Measurements from ENCODE around the gene STK32B.

The STK32B gene

DNA sequence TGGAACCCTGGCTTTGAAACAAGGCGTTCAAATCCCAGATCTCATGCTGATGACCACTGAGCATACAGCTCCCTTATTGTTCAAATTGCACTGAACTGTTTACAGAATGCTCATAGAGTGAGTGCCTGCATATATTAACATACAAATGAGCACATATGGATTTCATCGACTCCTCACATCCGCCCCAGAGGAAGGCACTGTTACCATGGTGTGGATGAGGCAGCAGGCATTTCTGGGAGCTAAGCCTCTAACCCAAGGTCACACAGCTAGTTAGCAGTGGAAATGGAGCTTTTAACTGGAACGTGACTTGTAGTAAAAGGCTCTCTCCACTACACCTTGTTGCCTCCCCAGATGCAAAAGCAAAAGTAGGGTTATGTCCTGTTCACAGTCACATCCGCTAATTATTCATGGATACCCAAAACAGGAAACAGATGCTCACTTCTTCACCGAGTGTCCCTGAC is 289.7 kb downstream of the STK32B start:
- no peaks in the 10 kb centered on the region for H4K20me1 ChIP-seq (ENCODE audit: insufficient read depth, low read length, poor library complexity, severe bottlenecking)
- H3K36me3 ChIP-seq (ENCODE audit: insufficient read depth, low read length) = no peaks in the 10 kb centered on the region
- H3K9me2 ChIP-seq (replicated peaks; ENCODE audit: low read depth, low read length) = no peaks in the 10 kb centered on the region
- H3K9ac ChIP-seq (ENCODE audit: low read depth, low read length, poor library complexity, severe bottlenecking) = no peak overlapping the region
- no peak overlapping the region for H2AFZ ChIP-seq (ENCODE audit: low read length)
- no peaks in the 10 kb centered on the region for H3K79me2 ChIP-seq (ENCODE audit: insufficient read depth, low read length)
- H3K9me3 ChIP-seq (ENCODE audit: insufficient read depth, low read depth, low read length) = peaks cover 4% of the 10 kb centered on the region; the same call in 1 of the 2 replicates
- TF ChIP-seq, protein P1, sequence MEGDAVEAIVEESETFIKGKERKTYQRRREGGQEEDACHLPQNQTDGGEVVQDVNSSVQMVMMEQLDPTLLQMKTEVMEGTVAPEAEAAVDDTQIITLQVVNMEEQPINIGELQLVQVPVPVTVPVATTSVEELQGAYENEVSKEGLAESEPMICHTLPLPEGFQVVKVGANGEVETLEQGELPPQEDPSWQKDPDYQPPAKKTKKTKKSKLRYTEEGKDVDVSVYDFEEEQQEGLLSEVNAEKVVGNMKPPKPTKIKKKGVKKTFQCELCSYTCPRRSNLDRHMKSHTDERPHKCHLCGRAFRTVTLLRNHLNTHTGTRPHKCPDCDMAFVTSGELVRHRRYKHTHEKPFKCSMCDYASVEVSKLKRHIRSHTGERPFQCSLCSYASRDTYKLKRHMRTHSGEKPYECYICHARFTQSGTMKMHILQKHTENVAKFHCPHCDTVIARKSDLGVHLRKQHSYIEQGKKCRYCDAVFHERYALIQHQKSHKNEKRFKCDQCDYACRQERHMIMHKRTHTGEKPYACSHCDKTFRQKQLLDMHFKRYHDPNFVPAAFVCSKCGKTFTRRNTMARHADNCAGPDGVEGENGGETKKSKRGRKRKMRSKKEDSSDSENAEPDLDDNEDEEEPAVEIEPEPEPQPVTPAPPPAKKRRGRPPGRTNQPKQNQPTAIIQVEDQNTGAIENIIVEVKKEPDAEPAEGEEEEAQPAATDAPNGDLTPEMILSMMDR (conservative IDR thresholded peaks at IDR 0.05; ENCODE audit: low read length) = no peak
- no peak for TF ChIP-seq EZH2phosphoT487 (IDR thresholded peaks at IDR 0.05; ENCODE audit: borderline replicate concordance)
- no peaks in the 10 kb centered on the region for H3F3A ChIP-seq (ENCODE audit: low read depth)
- no peak overlapping the region for H3K4me2 ChIP-seq (ENCODE audit: low read depth, low read length, poor library complexity, severe bottlenecking)
- no peak overlapping the region for H3K4me3 ChIP-seq (ENCODE audit: low read length, poor library complexity, severe bottlenecking)
- no peaks in the 10 kb centered on the region for H3K27me3 ChIP-seq (ENCODE audit: insufficient read depth, low read length, poor library complexity, severe bottlenecking)
- H3K4me1 ChIP-seq (ENCODE audit: insufficient read depth, low read length, poor library complexity, severe bottlenecking) = no peaks in the 10 kb centered on the region

DNA sequence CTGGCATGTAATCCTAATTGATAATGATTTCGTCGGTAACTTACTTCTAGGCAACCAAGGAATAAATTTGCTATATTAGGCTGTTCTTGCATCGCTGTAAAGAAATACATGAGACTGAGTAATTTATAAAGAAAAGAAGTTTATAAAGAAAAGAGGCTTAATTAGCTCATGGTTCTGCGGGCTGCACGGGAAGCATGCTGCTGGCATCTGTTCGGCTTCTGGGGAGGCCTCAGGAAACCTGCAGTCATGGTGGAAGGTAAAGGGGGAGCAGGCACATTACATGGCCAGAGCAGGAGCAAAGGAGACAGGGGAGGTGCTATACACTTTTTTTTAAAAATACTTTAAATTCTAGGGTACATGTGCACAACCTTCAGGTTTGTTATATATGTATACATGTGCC is 290.2 kb downstream of the STK32B start:
- Histone ChIP-seq H3K4me1 (ENCODE audit: insufficient read depth, low read length, poor library complexity, severe bottlenecking) (no peaks in the 10 kb centered on the region), H3K4me3 (ENCODE audit: low read length, poor library complexity, severe bottlenecking) (no peak overlapping the region), H2AFZ (ENCODE audit: low read length) (no peak overlapping the region), H3K9me3 (ENCODE audit: insufficient read depth, low read depth, low read length) (peaks cover 4% of the 10 kb centered on the region; the same call in 1 of the 2 replicates), H3K36me3 (ENCODE audit: insufficient read depth, low read length) (no peaks in the 10 kb centered on the region), H3K4me2 (ENCODE audit: low read depth, low read length, poor library complexity, severe bottlenecking) (no peak overlapping the region), H3K9me2 (replicated peaks; ENCODE audit: low read depth, low read length) (no peaks in the 10 kb centered on the region), H3F3A (ENCODE audit: low read depth) (no peaks in the 10 kb centered on the region), H3K79me2 (ENCODE audit: insufficient read depth, low read length) (no peaks in the 10 kb centered on the region), H3K27me3 (ENCODE audit: insufficient read depth, low read length, poor library complexity, severe bottlenecking) (no peaks in the 10 kb centered on the region), H3K9ac (ENCODE audit: low read depth, low read length, poor library complexity, severe bottlenecking) (no peak overlapping the region), H4K20me1 (ENCODE audit: insufficient read depth, low read length, poor library complexity, severe bottlenecking) (no peaks in the 10 kb centered on the region)
- TF ChIP-seq, protein P1 (conservative IDR thresholded peaks at IDR 0.05; ENCODE audit: low read length) = no peak
- TF ChIP-seq EZH2phosphoT487 (IDR thresholded peaks at IDR 0.05; ENCODE audit: borderline replicate concordance) = no peak

DNA sequence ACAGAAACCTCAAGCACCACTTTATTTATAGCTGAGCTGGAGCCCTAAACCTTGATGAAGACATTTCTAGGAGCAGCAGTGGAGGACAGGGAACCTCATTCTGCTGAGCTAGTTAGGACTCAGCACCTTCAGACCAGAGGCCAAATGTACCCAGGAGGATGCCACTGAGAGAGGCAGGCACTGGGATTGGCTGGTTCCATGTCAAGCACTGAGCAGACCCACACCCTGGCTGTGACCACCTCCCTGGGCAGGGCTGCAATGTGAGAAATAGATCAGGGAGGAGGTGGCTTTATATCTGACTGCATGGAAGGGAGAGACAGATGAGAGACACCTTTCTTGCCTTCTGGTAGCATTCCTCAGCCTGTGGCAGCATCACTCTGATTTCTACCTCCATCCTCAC is 304.6 kb downstream of the STK32B start:
- no peaks in the 10 kb centered on the region for H3K4me1 ChIP-seq (ENCODE audit: insufficient read depth, low read length, poor library complexity, severe bottlenecking)
- H3F3A ChIP-seq (ENCODE audit: low read depth) = no peaks in the 10 kb centered on the region
- no peaks in the 10 kb centered on the region for H3K27me3 ChIP-seq (ENCODE audit: insufficient read depth, low read length, poor library complexity, severe bottlenecking)
- no peaks in the 10 kb centered on the region for H3K36me3 ChIP-seq (ENCODE audit: insufficient read depth, low read length)
- H3K79me2 ChIP-seq (ENCODE audit: insufficient read depth, low read length) = no peaks in the 10 kb centered on the region
- TF ChIP-seq, protein P1 (conservative IDR thresholded peaks at IDR 0.05; ENCODE audit: low read length) = no peak
- H3K4me3 ChIP-seq (ENCODE audit: low read length, poor library complexity, severe bottlenecking) = no peak overlapping the region
- no peak overlapping the region for H3K9ac ChIP-seq (ENCODE audit: low read depth, low read length, poor library complexity, severe bottlenecking)
- H3K4me2 ChIP-seq (ENCODE audit: low read depth, low read length, poor library complexity, severe bottlenecking) = no peak overlapping the region
- H3K9me2 ChIP-seq (replicated peaks; ENCODE audit: low read depth, low read length) = no peaks in the 10 kb centered on the region
- no peaks in the 10 kb centered on the region for H4K20me1 ChIP-seq (ENCODE audit: insufficient read depth, low read length, poor library complexity, severe bottlenecking)
- H2AFZ ChIP-seq (ENCODE audit: low read length) = no peak overlapping the region
- no peaks in the 10 kb centered on the region for H3K9me3 ChIP-seq (ENCODE audit: insufficient read depth, low read depth, low read length)

Data from Loucy (cell line).